ENCODE data around the gene ZSWIM1. TPM values are rescaled to one million over a fixed set of nuclear protein-coding genes. Genes with fewer than 3 reads are reported as not detected.

The ZSWIM1 gene
- total and polyA plus RNA-seq, 2 of the 13 experiments (the other 11 are each of a cell fraction or from before 2014, with no cell fraction given) = 9.5 to 11.7 TPM

GRCh38 chr20:45861221-45862075 is 19.6 kb upstream of the ZSWIM1 start (continued):
- TF ChIP-seq ZNF281 (CRISPR knock-in tag; IDR thresholded peaks at IDR 0.05; ENCODE audit: borderline replicate concordance) = no peak
- no peak for TF ChIP-seq ZNF10 (CRISPR knock-in tag; IDR thresholded peaks at IDR 0.05; ENCODE audit: borderline replicate concordance, low read depth)
- no peak for TF ChIP-seq PCBP1 (IDR thresholded peaks at IDR 0.05; ENCODE audit: borderline replicate concordance, low read depth, low read length)
- no peak for TF ChIP-seq CBX2 (IDR thresholded peaks at IDR 0.05; ENCODE audit: low read depth, low read length)
- TF ChIP-seq CBX2 (CRISPR knock-in tag; IDR thresholded peaks at IDR 0.05; ENCODE audit: low read depth) = no peak
- no peak for TF ChIP-seq MIXL1 (CRISPR knock-in tag; IDR thresholded peaks at IDR 0.05)
- no peak for TF ChIP-seq ZNF549 (CRISPR knock-in tag; IDR thresholded peaks at IDR 0.05)
- TF ChIP-seq ZNF557 (CRISPR knock-in tag; IDR thresholded peaks at IDR 0.05) = peak; percentile 49; the same call in 1 of the 2 replicates
- no peak for TF ChIP-seq YY1 (IDR thresholded peaks at IDR 0.05; ENCODE audit: insufficient read depth, insufficient replicate concordance, low read depth, low read length)
- TF ChIP-seq ZNF251 (CRISPR knock-in tag; IDR thresholded peaks at IDR 0.05) = no peak
- no peak for TF ChIP-seq NFE2L2 (IDR thresholded peaks at IDR 0.05; ENCODE audit: low read length)
- 0 out of 2 replicates have a peak, but pooled peaks have one; percentile 17 for TF ChIP-seq ZNF331 (CRISPR knock-in tag; IDR thresholded peaks at IDR 0.05)
- no peak for TF ChIP-seq NFAT5 (CRISPR knock-in tag; IDR thresholded peaks at IDR 0.05)
- TF ChIP-seq ZNF816 (CRISPR knock-in tag; IDR thresholded peaks at IDR 0.05; ENCODE audit: borderline replicate concordance) = no peak
- TF ChIP-seq HOXD1 (CRISPR knock-in tag; IDR thresholded peaks at IDR 0.05) = no peak
- TF ChIP-seq DNMT3B (CRISPR knock-in tag; conservative IDR thresholded peaks at IDR 0.05) = no peak
- TF ChIP-seq ELF3 (CRISPR knock-in tag; IDR thresholded peaks at IDR 0.05) = 0 out of 2 replicates have a peak, but pooled peaks have one; percentile 32
- no peak for TF ChIP-seq ZNF724P (CRISPR knock-in tag; IDR thresholded peaks at IDR 0.05; ENCODE audit: borderline replicate concordance)
- no peak for TF ChIP-seq ZIK1 (CRISPR knock-in tag; IDR thresholded peaks at IDR 0.05; ENCODE audit: borderline replicate concordance, low read depth)
- no peak for TF ChIP-seq TEF (CRISPR knock-in tag; IDR thresholded peaks at IDR 0.05)
